Effector memory CD4-positive, alpha-beta T cell (primary cell): Measurements from ENCODE around the gene PCCA.

Source experiments
- DNase-seq, 3 donors: peaks; one replicate each; pipeline ENCODE4 v3.0.0-alpha.2; 2020
- H3K27ac ChIP-seq: 2 replicates; pipeline ENCODE4 v1.7.0; 2013; ENCODE audit warnings: mild to moderate bottlenecking, low read length, moderate library complexity; ENCODE audit not compliant: insufficient read depth, poor library complexity, severe bottlenecking
- H3K27me3 ChIP-seq: replicated peaks from 2 replicates; pipeline ENCODE4 v1.7.0; 2013; ENCODE audit warnings: mild to moderate bottlenecking, low read length; ENCODE audit not compliant: insufficient read depth, control insufficient read depth, poor library complexity, severe bottlenecking
- H3K36me3 ChIP-seq: 2 replicates; pipeline ENCODE4 v1.7.0; 2013; ENCODE audit warnings: mild to moderate bottlenecking, low read length, moderate library complexity; ENCODE audit not compliant: control insufficient read depth, insufficient read depth
- H3K4me1 ChIP-seq: 2 replicates; pipeline ENCODE4 v1.7.0; 2013; ENCODE audit warnings: low read length, mild to moderate bottlenecking; ENCODE audit not compliant: control insufficient read depth, insufficient read depth, poor library complexity, severe bottlenecking
- H3K4me3 ChIP-seq: 2 replicates; pipeline ENCODE4 v1.7.0; 2013; ENCODE audit warnings: low read length, low read depth, mild to moderate bottlenecking; ENCODE audit not compliant: insufficient read depth, poor library complexity, severe bottlenecking
- H3K9me3 ChIP-seq: 2 replicates; pipeline ENCODE4 v1.7.0; 2013; ENCODE audit warnings: mild to moderate bottlenecking, low read length, moderate library complexity; ENCODE audit not compliant: control insufficient read depth

Gene PCCA

DNA sequence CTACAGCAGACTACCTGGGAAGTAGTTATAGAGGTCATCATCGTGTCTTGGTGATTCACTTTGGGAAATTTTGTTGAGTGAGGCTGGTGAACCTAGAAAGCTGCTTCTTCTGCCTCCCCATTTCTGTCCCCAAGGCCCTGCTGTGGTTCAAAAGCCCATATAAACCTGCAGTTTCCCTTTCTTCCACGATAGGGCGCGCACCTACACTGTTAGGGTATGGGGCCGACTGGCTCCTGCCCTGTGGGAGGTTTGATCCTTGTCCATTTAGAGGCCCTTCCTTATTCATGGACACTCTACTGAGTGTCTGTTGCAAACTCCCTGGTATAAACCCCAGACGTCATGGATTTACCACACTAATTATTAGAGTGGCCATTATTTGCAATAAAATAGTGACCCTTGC lies 307.9 kb downstream of the PCCA start:
- H3K4me1 ChIP-seq: peaks cover 2% of the 10 kb centered on the region
- H3K4me3 ChIP-seq: no peak overlapping the region
- H3K27me3 ChIP-seq: no peaks in the 10 kb centered on the region
- H3K9me3 ChIP-seq: no peaks in the 10 kb centered on the region
- H3K36me3 ChIP-seq: no peaks in the 10 kb centered on the region
- no peak overlapping the region for H3K27ac ChIP-seq
- no peak for DNase-seq

DNA sequence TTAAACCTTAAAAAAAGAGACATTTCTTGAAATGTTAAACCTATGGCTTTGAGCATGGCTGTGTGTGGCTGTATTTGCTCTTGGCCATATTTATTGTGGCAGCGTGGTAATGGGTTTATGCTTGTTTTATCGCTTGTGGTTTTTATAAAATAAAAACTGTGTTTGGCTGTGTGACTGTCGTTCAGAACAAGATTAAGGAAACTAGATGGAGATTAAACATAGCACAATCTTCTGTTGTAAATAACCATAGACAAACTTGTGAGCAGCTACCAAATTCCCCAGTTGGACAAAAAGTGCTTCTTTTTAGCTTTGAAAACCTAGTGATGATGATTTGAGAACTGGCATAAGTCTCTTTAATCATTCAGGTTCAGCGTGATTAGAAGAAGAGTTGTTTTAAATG lies 308.7 kb downstream of the PCCA start:
- Histone ChIP-seq H3K9me3 (no peaks in the 10 kb centered on the region), H3K27ac (no peak overlapping the region), H3K27me3 (no peaks in the 10 kb centered on the region), H3K4me3 (no peak overlapping the region), H3K4me1 (peaks cover 2% of the 10 kb centered on the region), H3K36me3 (no peaks in the 10 kb centered on the region)
- DNase-seq: no peak

DNA sequence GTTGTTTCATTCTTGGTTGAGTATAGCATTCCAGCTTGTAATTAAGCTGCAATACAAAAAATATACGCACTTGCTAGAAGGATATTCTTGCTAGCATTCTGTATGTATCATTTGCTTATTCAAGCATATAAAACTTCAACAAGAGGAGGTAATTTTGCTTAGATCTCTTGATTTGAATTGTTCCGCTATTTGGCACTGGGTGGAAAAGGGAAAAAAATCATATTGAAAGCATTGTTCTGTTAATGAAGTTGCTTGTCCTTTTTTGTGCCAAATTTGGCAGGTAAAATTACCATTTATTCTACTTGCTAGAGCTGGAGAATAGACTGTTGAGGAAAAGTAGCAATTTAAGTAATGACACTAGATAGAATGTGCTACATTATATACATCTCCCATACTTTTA lies 309.5 kb downstream of the PCCA start:
- H3K27me3 ChIP-seq: no peaks in the 10 kb centered on the region
- no peak overlapping the region for H3K4me3 ChIP-seq
- H3K4me1 ChIP-seq: peaks cover 2% of the 10 kb centered on the region
- H3K27ac ChIP-seq: no peak overlapping the region
- DNase-seq: no peak
- no peaks in the 10 kb centered on the region for H3K9me3 ChIP-seq
- H3K36me3 ChIP-seq: no peaks in the 10 kb centered on the region

DNA sequence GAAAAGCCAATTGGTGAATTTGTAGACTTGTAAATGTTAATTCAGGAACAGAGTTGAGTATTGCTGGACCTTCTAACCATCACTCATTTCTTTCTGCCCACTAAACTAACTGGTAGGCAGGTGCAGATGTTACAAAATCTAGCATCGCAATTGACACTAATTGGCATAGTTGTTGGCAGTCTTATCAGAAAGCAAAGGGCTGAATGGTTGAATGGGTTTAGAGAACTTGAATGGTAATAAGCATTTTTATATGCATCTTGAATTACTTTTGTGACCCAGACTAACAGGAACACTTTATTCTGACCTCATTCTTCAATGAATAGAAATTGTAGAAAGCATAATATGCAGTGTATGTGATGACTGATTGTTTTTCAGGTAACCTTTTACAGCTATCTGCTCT lies 310.6 kb downstream of the PCCA start:
- Histone ChIP-seq H3K27me3 (no peaks in the 10 kb centered on the region), H3K9me3 (no peaks in the 10 kb centered on the region), H3K4me3 (no peak overlapping the region), H3K36me3 (no peaks in the 10 kb centered on the region), H3K27ac (no peak overlapping the region), H3K4me1 (no peaks in the 10 kb centered on the region)
- DNase-seq: no peak

DNA sequence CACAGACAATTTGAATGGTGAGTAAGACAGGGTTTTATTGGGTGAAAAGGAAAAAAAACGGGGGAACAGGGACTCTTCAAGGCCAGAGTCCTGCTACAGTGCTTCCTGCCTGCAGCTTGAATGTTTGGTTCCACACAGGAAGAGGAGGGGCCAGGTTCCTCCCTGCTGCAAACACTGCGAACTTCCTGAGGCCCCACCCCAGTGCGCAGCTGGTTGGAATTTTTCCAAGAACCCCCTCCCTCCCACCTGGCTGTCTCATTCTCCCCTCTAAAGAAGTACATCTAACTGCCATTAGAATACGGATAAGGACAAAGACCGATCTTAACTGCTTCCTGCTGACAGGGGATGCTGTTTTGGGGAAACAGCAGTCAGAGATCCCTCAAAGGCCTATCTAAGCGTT lies 314.8 kb downstream of the PCCA start:
- H3K4me3 ChIP-seq: no peak overlapping the region
- no peaks in the 10 kb centered on the region for H3K27me3 ChIP-seq
- no peaks in the 10 kb centered on the region for H3K36me3 ChIP-seq
- no peaks in the 10 kb centered on the region for H3K4me1 ChIP-seq
- no peak overlapping the region for H3K27ac ChIP-seq
- H3K9me3 ChIP-seq: no peaks in the 10 kb centered on the region
- no peak for DNase-seq

DNA sequence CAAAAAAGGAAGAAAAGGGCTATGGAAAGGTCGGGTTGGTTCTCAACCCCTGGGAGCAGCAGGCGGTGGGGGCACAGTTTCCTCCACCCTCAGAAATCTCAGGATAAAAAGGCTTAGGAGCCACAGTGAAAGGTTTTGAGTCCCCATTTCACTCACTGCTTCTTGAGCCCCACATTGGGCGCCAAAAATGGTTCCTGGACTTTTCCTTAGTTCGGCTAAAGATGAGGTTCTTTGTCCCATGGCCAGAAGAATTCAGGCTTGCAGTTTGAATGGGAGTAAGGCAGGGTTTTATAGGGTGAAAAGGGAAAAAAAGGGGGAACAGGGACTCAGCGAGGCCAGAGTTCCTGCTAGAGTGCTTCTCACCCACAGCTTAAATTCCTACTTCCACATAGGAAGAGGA lies 320.2 kb downstream of the PCCA start:
- Histone ChIP-seq H3K36me3 (no peaks in the 10 kb centered on the region), H3K9me3 (peaks cover 6% of the 10 kb centered on the region), H3K4me3 (no peak overlapping the region), H3K4me1 (no peaks in the 10 kb centered on the region), H3K27me3 (no peaks in the 10 kb centered on the region), H3K27ac (no peak overlapping the region)
- no peak for DNase-seq

DNA sequence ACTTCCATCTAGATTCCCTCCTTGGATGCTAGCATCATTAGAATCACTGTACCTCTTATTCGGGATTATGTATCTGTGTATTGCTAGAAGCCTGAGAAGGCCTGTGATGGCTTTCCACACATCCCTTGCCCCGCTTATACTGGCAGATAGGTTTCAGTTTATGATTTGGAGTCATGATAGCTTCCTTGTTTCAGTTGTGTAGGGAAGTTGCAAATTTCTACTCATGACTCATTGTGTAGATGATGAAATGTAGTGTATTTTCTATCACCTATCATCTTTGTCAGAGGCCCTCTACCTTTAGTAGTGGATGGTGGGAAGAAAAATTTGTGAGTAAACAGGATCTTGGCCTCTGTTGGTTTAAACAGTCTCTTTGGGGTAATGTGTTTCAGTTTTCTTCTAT lies 334.5 kb downstream of the PCCA start:
- Histone ChIP-seq H3K4me1 (no peaks in the 10 kb centered on the region), H3K27ac (no peak overlapping the region), H3K36me3 (no peaks in the 10 kb centered on the region), H3K27me3 (no peaks in the 10 kb centered on the region), H3K4me3 (no peak overlapping the region), H3K9me3 (no peaks in the 10 kb centered on the region)
- no peak for DNase-seq

DNA sequence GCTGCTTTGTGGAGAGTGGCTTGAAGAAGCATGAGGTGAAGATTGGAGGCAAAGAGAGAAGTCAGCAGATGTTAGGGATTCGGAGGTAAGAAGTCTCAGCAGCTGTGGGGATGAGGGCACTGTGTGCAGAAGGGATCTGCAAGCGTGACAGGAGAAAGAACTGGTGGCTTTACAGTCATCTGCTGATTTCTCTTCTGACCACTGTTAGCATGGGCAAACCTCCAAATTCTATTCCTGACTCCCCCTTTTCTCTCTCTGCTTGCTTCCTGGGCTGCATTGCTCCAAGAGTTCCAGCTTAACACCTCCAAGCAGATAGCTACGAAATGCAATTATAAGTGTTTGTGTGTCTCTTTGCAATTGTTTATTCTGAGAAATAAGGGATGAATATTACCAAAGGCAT lies 340.1 kb downstream of the PCCA start:
- no peak overlapping the region for H3K4me3 ChIP-seq
- H3K27ac ChIP-seq: no peak overlapping the region
- no peaks in the 10 kb centered on the region for H3K36me3 ChIP-seq
- H3K9me3 ChIP-seq: no peaks in the 10 kb centered on the region
- DNase-seq: no peak
- H3K4me1 ChIP-seq: no peaks in the 10 kb centered on the region
- no peaks in the 10 kb centered on the region for H3K27me3 ChIP-seq

DNA sequence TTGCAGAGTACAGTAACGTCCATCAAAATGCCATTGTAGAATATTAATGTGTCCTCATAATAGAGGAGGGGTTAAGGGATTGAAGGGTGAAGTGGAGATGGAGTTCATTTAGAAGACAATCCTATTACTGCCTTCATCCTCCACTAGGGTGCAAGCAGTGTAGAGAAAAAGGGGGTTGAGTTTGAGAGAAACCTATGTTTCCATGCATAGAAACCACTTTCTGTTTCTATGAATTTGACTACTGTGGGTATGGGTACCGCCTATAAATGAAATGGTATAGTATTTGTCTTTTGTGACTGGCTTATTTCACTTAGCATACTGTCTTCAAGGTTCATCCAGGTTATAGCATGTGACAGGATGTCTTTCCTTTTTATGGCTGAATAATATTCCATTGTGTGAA lies 343.7 kb downstream of the PCCA start:
- no peak for DNase-seq
- Histone ChIP-seq H3K4me3 (no peak overlapping the region), H3K27ac (no peak overlapping the region), H3K4me1 (no peaks in the 10 kb centered on the region), H3K36me3 (no peaks in the 10 kb centered on the region), H3K27me3 (no peaks in the 10 kb centered on the region), H3K9me3 (no peaks in the 10 kb centered on the region)

DNA sequence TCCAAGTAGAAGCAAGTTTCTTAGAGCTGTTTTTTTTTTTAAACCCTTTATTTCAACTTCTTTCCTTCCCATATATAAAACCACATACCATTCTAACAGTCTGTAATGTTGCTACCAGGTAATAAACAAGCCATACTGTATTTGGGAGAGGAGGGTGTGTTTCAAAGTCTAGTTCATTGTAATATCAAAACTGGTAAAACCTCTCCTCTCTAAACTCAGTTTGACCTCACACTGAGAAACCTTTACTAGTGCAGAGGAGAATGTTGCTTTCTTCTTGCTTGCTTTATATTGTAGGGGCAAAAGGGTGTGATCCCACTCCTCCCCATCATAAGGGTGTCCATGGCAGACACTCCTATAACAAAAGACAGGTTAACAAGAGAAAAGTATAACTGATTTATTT lies 344.6 kb downstream of the PCCA start:
- Histone ChIP-seq H3K27ac (no peak overlapping the region), H3K4me1 (no peaks in the 10 kb centered on the region), H3K4me3 (no peak overlapping the region), H3K36me3 (no peaks in the 10 kb centered on the region), H3K9me3 (no peaks in the 10 kb centered on the region), H3K27me3 (no peaks in the 10 kb centered on the region)
- DNase-seq: no peak
